ENCODE measurements around the gene ZFYVE16.
A peak's percentile ranks its signal among the peaks of the same experiment; 100 is the strongest.
"Not testable (repeated sequence)": the region's sequence is repeated elsewhere in the genome, so short reads cannot be mapped to it uniquely, and the experiment has no call there.

Gene ZFYVE16

DNA sequence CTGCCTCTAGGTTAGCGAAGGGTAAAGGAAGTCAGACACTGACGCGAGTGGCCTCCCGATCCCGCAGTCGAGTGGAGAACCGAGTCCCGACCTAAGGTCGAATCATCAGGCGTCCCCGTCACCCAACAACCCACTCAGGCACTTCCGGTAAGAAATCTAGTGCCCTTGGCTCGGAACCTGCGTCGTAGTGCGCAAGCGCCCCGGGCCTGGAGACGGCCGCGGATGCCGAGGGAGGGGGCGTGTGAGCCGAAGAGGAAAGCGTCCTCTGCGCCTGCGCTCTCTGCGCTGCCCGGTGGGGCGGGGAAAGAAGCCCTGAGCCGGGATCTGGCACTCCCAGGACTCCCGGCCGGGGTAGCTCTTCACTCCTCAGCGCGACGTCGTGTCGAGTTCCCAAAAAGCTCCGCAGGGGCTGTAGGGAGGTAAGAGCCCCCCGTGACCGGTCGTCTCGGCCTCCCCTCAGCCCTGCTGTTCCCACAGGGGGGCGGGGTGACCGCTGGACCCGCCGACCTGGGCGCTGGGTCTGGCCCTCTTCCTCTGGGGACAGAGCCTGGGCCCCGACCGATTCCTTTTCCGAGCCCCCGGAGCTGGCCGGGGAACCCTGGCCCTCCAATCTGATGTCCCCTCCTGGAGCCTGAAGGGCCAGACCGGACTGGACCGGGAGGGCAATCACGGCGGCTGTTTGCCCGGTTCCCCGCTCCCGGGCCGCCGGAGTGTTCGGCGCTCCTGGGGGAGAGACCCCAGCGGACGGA lies at the start of gene ZFYVE16:
Gene ZFYVE16 (plus strand): TSS at position 330 of the 749 bp plus-strand sequence. CDS start 26,084 bp downstream, outside the sequence.
- DNase-seq (ENCODE audit: low spot score): peak; percentile 98

DNA sequence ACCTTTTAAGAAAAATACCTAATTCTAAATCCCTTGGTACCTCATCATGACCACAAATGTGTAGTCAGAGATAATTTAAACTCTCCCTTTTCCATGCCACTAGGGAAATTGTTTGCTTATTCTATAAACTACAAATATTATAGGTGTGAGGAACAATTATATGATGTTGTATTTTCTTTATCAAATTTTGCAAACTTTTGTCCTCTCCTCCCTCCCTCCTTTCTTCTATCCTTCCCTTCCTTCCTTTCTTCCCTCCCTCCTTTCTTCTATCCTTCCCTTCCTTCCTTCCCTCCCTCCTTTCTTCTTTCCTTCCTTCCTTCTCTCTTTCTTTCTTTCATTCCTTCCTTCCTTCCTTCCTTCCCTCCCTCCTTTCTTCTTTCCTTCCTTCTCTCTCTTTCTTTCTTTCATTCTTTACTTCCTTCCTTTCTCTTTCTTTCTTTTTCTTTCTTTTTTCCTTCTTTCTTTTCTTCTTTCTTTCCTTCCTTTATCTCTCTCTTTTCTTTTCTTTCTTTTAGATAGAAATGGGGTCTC lies 46.9 kb upstream of the ZFYVE16 start:
- DNase-seq (ENCODE audit: low spot score): no peak

DNA sequence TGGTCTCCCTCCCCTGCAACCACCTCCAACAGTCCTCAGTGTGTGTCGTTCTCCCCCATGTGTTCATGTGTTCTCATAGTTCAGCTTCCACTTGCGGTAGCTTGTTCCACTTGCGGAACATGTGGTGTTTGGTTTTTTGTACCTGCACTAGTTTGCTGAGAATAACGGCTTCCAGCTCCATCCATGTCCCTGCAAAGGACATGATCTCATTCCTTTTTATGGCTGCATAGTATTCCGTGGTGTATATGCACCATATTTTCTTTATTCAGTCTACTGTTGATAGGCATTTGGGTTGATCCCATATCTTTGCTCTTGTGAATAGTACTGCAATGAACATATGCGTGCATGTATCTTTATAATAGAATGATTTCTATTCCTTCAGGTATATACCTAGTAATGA lies 43.0 kb upstream of the ZFYVE16 start:
- no peak for DNase-seq (ENCODE audit: low spot score)

DNA sequence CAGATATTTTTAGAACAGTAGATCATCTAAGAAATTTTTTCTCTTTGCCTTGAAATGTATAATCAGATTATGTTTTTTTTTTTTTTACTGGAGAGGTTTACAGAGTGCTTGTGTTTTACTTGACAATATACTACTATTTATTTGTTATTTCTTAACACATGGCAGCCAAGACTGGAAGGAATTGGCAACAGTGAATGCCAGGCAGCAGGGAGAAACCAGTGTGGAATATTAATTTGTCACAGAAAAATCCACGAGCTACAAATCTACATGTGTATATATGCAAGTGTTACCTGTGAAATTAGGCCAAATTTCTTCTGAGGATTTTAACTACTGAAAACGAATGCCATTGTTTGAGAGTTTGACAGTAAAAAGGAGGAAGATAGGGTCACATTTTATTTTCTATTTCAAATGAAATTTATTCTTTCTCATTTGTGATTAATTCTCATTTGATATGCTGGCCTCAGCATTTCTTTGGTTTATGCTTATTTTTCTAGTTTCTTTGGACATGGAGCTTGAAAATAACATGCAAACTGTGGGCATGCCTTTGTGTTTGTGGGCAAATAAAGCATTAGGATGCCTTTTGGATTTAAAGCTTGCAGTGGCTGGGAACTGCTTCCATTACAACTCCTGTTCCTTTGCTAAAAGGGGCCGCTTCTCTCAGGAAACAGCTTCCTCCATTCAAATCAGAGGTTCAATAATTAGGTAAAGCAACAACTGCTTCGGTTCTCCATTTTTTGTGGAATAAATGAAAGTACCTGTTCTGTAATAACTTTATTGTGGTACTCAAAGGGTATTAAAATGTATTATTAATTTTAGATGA lies 39.0 kb upstream of the ZFYVE16 start:
- peak; percentile 60 for DNase-seq (ENCODE audit: low spot score)

DNA sequence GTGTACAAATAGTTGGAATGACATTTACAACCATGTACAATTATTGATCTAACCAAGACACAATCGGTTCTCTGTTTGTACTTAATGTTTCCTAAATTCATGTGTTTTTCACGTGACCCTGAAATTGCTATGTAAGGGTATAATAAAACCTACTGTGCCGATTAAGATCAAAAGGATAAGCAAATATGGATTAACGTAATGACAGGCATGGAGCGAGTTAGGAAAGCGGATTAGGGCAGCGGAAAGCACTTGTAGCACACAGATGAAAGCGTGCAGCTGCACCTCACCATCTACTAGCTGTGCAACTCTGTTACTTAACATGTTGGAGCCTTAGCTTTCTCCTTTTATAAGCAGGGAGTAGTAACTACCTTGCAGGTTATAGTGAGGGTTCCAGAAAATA lies 38.3 kb upstream of the ZFYVE16 start:
- DNase-seq (ENCODE audit: low spot score): peak; percentile 52

DNA sequence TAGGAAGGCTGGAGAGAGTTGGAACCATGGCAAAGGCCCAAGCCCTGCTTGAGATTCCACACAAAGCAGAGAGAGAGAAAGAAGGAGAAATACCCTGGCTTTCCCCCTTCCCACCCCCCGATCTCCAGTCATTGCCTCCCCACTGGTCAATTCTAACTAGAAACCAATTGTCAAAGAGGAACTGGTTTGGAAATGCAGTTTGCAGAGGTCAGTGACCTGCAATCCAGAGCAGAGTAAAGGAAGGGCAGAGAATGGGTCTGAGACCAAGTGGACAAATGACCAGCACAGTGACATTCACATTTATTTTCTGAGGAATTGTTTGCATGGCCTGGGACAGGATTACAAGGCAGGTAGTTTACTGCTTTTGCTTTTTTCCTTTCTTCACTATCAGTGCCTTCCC lies 37.5 kb upstream of the ZFYVE16 start:
- no peak for DNase-seq (ENCODE audit: low spot score)

DNA sequence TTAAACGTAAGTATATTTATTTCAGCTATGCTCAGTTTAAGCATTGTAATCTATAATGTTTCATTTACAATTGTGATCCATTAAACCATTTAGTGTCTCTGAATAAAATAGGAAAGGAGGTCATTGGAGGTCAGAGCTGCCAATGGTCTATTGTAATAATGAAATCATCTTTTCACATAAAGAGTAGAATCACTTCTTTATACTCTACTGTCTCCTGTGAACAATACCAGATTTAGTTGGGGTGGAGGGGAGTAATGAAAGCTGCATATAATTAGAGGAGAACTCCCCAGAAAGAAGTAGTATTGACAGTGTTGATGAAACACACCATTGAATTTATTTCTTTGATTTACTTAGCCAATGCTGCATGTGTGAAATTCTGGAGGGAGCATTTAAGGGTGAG lies 35.1 kb upstream of the ZFYVE16 start:
- DNase-seq (ENCODE audit: low spot score): peak; percentile 99

DNA sequence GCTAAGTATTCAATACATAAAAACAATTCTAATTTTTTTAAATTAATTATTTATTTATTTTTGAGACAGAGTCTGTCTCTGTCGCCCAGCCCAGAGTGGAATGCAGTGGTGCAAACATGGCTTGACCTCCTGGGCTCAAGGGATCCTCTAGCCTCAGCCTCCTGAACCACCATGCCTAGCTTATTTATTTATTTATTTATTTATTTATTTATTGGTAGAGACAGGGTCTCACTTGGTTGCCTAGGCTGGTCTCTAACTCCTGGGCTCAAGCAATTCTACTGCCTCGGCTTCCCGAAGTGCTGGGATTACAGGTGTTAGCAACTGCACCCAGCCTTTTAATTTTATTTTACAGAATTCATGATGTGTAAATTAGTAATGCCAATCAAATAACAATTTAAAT lies 33.7 kb upstream of the ZFYVE16 start:
- DNase-seq (ENCODE audit: low spot score): no peak

DNA sequence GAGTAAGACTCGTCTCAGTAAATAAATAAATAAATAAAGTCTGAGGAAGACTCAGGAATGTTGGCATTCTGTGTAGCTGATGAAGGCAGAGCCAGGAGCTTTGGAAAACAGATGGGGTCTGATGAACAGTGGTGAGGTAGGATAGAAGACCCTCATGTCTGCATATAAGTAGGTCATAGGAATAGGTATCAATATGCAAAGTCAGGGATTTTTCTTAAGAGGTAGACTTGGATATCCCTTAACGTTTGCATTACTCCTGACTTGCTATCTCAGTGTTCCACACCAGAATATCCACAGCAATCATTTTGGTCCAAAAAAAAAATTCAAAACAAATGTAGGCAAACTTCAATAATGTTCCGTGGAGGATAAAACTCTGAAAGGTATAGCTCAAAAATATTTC lies 31.3 kb upstream of the ZFYVE16 start:
- DNase-seq (ENCODE audit: low spot score): no peak

DNA sequence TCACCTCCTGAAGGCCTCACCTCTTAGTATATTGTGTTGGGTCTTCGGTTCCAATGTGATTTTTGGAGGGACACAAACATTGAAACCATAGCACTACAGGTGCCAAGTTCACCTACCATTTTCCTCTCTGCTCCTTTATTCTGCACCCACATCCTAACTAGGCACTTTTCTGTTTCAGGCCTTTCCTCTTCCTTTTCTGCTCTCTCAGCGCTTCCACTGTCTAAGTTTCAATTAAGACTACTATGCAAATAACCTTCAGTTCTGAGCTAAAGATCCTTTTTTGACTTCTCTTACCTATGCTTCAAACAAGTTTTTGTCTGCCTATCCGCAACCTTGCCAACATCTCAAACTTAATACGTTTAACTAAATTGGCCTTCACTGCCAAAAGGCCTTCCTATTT lies 25.4 kb upstream of the ZFYVE16 start:
- no peak for DNase-seq (ENCODE audit: low spot score)

DNA sequence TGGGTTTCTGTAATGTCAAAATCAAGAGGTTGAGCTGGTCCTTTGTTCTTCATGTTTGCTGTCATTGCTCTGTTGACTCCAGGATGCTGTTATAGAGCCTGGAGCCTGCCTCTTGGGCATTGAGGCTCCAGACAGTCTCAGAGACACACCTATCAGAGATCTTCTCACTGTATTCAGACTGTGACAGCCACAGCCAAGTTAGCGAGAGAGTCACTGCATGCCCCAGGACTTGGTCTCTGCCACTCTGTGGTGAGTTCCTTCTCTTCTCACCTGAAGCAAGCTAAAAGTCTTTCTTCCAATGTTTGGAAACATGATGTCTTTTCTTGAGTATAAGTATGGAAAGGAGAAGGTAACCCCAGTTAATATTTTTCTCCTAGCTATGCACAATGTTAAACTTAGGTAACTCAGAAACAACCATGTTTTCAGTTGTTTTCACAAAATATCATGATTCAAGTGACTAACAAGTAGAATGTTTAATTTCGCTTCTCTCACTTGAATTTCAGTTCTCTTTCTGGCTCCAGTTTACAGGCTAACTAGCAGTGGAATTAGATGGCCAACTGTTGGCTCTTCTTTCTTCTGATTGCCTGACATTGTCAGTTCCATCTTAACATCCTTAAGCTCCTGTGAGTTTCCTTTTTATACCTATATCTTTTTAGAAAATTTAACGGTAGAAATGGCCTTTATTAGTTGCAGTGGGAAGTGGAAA lies 20.6 kb upstream of the ZFYVE16 start:
- no peak for DNase-seq (ENCODE audit: low spot score)

DNA sequence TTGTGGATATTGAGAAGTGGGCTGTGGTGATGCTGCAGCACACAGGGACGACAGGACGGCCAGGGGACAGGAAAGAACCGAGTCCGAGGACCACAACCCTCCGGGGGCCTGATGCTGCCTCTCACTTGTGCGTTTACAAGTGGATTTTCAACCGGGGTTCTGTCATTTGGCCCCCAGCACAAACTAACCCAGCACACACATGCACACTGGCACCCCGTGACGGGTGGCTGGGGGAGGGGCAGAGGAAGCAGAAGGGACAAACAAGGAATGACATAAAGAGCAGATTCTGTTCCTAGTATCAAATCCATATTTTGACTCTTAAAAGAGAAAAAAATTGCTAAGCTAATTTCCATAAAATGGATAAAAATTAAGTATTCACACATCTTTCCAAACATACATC lies 18.3 kb upstream of the ZFYVE16 start:
- no peak for DNase-seq (ENCODE audit: low spot score)

DNA sequence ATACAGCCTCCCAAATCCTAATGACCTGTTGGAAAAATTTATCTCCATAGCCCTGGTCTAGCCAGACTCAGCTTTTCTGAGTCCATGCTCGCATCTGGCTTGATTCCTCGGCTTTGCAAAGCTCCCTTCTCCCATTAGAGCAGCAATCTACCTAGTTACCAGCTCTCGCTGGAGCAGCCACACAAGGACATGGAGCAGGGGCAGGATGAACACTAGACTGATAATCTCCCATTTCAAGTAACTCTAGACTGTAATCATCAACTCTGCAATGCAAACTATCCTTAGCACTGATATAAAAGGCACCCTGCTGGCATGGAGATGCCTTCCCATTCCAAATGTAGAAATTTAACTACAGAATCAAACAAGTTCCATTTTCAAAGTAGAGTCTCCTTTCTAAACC lies 17.5 kb upstream of the ZFYVE16 start:
- not testable (repeated sequence) for DNase-seq (ENCODE audit: low spot score)

DNA sequence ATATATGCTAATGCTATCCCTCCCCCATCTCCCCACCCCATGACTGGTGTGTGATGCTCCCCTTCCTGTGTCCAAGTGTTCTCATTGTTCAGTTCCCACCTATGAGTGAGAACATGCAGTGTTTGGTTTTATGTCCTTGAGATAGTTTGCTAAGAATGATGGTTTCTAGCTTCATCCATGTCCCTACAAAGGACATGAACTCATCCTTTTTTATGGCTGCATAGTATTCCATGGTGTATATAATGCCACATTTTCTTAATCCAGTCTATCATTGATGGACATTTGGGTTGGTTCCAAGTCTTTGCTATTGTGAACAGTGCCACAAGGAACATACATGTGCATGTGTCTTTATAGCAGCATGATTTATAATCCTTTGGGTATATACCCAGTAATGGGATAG lies 16.6 kb upstream of the ZFYVE16 start:
- DNase-seq (ENCODE audit: low spot score): not testable (repeated sequence)

DNA sequence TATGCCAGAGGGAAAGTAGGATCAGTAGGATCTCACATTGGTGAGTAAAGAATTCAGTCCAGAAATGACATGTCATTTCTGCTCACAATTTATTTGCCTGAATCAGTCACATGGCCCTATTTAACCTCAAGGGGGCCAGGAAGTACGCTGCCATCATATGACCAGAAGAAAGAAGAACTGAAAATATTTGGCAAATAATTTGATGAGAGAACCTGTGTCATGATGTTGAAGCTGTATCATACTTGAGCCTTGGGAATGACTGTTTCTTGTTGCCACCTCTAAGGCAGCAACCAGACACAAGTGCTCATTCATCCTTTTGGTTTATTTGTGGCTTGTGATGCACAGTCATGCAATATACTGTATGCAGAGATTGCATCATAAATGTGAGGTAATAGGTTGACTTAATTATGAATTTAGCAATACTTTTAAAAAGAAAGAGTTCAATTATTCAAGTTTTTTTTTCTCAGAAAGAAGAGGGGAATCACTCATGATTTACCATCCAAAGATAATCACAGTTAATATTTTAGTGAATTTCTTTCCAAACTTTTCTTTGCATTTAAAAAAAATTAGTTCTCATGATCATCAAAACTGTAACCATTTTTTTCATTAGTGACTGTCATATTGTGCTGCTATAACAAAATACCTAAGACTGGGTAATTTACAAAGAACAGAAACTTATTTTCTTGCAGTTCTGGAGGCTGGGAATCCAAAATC lies 8.2 kb upstream of the ZFYVE16 start:
- peak; percentile 51 for DNase-seq (ENCODE audit: low spot score)

DNA sequence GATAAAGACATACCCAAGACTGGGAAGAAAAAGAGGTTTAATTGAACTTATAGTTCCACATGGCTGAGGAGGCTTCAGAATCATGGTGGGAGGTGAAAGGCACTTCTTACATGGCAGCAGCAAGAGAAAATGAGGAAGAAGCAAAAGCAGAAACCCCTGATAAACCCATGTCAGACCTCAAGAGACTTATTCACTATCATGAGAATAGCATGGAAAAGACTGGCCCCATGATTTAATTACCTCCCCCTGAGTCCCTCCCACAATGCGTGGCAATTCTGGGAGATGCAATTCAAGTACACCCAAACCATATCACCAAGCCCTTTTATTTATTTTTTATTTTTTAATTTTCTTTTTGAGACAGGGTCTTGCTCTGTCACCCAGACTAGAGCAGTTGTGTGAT lies 7.5 kb upstream of the ZFYVE16 start:
- DNase-seq (ENCODE audit: low spot score): not testable (repeated sequence)

DNA sequence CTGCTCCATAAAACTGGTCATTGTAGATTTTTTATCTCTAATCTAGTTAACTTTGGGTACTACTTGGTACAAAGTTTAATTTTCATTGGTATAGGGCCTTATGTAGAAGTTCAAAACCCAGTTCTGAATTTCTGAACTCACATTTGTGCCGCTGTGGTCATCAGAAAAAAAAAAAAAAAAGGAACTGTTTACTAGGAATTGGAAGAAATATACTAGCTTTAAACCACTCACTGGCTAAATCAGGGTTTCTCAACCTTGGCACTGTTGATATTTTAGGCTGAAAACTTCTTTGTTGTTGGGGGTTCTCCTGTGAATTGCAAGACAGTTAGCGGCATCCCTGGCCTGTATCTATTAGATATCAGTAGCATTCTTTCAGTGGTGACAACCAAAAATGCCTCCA lies 4.1 kb upstream of the ZFYVE16 start:
- no peak for DNase-seq (ENCODE audit: low spot score)

DNA sequence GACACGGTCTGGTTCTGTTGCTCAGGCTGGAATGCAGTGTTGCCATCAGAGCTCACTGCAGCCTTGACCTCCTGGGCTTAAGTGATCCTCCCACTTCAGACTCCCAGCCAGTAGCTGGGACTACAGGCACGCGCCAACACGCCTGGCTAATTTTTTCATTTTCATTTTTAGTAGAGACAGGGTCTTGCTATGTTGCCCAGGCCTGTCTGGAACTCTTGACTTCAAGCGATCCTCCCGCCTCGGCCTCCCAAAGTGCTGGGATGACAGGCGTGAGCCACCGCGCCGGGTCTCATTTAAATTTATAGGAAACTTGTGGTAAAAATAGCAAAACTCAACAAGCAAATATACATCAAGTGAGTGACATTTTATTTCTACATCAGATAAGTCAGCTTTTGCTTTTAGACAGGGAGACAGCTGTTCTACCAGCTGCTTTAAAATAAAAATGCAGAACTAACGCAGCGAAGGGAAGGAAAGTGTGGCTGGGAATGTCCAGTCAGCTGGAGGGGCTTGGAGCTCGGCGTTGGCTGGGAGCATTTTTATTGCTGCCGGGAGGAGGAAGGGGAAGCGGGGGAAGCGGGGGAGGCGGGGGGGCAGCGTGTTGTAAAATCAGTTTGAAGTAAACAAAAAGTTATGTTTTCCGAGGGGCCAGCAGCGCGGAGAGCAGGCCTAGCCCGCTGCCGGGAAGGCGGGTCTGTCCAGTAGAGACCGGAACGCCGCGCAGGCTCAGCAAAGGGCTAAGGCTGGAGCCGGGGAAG lies 707 bp upstream of the ZFYVE16 start:
- DNase-seq (ENCODE audit: low spot score): no peak

DNA sequence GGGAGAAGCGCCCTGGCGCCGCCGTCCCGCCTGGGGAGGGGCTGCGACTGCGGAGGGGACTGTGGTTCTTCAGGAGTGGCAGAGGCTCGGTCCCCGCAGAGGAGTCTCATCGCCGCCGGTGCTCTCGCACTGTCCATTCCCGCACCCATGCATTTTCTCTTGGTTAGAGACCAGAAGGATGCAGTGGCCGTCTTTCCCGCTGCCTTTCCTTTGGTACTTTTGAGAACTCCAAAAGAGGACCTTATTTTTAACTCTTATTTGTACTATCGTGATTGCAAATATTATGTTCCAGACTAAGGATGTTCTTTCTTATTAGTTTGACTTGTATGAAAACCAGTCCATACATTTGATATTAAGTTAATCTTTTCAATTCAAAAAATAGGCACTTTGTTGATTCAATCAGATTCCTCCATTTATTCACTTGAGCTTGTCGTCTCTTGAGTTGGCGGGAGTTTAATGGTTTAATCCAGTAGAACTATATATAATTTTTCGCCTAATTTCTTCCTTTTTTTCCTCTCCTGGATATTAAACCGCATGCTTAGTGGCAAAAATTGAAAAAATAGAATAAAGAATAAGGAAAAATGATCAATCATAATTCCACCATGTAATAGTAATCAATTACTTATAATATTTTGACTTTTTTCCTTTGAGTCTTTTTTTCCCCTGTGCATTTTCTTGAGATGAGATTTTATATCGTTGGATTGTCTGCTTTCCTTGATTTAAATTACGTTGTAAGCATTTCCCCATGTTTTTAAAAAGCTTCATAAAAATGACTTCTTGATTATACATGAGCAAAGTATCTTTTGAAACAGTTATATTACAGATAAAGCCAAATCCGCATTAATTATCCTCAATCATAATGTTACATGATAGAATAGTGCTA lies 861 bp downstream of the ZFYVE16 start:
- DNase-seq (ENCODE audit: low spot score): peak; percentile 70

DNA sequence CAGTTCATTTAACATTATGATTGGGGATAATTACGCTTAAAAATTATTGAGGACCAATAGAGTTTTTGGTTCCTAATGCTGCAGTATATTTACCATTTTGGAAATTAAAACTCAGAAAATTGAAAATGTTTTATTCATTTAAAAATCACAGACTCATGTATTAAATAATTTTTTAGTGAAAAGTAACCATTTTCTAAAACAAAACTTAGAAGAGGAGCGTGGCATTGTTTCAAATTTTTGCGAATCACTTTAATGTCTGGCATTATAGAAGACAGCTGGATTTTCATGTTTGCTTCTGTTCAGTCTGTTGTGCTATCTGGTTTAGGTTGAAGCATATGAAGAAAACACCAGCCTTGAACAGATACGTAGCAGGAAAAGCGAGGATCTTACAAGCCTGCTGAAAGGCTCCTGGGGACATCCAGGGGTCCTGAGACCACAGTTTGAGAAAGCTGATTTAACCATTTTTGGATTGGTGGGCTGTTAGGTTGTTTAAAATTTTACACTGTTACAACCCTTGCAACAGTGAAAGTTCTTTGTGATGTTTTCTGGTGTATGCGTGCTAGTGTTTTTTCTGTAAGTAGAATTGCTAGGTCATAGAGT lies 1.6 kb downstream of the ZFYVE16 start:
- DNase-seq (ENCODE audit: low spot score): peak; percentile 67
